ENCODE measurements around the gene DLG1.

The DLG1 gene

DNA sequence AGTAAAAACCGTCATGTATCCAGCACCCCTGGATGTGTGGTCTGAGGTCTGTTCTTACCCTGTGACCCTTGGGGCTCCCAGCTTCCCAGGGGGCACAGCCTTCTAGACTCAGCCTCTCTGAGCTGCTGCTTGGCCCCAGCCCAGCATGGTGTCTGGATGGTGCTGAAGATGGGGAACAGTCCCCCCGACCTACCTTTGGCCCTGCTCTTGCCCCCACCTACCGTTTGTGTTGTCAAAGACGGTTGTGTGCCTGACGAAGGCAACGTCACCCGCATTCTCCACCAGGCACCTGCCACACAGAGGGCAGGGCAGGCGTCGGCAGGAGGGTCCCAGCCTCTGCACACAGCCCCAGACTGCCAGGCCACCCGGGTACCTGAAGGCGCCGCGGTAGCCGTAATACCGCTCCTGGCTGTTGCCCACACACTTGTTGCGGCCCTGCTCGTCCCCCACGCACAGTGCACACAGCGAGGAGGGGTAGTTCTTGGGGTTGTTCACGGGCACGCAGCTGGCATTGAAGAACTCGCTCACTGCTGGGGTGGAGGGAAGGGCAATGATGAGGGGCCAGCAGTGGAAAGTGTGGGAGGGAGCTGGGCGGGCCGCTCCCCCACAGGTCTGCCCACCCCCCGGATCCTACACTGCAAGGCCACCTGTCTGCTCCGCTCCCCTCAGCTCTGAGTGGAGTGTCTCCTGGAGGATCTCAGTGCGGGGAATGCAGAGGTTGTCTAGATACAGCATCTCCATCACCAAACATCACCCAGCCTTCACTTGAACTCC, 289.8 kb downstream of the DLG1 start:
- DNase-seq: no peak

DNA sequence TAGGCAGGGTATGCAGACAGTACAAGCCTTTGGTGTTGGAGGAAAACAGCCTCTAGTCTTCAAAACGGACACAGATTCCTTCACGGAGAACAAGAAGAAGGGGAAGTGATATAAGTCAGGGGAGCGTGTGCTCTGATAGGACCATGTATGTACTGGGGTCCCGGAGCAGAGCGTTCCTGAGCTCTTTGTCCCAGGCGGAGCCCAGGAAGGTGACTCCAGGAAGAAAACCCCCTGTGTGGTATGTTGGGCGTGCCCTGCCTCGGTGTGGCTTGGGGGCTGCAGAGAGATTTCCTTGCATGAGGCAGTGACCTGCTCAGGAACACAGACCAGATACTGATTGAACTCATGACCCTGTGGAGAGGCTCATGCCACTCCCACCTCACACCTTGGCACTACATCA, 290.5 kb downstream of the DLG1 start:
- no peak for DNase-seq

DNA sequence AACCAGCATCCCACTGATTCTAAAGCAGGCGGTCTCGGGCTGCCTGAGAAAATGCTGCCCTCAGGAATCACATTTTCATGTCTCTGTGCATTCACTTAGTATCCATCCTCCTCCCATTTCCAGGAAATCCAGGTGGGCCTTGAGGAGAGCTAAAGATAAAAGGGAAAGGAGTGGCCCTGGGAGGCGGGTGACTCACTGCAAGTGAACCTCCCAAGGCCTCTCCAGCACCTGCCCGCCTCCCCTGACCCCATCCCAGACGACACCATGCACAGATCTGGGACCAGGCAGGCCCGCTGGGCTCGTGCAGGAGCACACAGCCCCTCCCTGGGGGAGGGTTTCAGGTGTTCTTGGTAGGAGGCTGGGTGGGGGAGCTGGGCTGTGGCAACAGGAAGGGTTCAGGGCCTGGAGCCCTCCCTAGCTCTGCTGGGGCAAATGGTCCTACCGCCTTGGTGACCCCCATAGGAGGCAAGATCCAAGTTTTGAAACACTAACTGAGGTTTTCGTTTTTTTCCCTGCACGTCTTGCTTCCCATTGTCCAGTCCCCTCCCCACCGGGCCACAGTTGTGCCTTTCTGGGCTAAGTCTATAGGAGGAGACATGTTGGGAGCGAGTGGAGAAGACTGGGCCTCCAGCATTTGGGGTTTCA, 291.0 kb downstream of the DLG1 start:
- DNase-seq: no peak

DNA sequence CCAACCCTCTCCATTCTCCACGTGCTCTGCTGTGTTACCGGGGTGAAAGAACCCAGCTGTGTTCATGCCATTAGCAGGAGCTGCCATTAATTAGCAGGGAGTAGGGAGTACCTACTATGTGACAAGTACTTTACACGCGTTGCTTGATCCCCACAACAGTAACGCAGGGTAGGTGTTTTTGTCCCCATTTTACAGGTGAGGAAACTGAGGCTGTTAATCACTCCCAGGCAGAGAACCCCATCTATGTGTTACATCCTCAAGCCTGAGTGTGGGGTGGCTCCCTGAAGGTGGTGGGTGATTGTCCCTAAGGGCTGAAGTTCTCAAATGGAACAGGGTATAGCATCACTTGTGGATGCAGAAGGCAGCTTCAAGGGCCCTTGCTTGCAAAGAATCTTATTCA, 291.6 kb downstream of the DLG1 start:
- DNase-seq: no peak

DNA sequence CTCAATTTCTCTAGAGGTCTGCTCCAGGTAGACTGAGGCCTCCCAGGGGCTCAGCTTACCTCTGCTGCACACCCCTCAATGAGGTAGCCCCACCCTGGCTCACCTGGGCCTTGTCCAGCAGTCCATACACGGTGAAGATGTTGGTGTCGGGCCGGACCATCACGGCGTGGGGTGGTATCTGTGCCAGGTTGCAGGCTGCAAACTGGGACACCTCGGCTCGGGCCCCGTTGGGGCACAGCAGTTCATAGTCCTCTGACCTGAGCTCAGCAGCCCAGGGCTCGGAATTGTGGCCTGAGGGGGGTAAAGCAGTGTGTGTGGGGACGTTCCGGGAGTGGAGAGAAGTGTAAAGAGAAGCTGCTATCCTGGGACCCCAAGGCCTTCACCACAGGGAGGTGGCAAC, 292.0 kb downstream of the DLG1 start:
- DNase-seq: no peak

DNA sequence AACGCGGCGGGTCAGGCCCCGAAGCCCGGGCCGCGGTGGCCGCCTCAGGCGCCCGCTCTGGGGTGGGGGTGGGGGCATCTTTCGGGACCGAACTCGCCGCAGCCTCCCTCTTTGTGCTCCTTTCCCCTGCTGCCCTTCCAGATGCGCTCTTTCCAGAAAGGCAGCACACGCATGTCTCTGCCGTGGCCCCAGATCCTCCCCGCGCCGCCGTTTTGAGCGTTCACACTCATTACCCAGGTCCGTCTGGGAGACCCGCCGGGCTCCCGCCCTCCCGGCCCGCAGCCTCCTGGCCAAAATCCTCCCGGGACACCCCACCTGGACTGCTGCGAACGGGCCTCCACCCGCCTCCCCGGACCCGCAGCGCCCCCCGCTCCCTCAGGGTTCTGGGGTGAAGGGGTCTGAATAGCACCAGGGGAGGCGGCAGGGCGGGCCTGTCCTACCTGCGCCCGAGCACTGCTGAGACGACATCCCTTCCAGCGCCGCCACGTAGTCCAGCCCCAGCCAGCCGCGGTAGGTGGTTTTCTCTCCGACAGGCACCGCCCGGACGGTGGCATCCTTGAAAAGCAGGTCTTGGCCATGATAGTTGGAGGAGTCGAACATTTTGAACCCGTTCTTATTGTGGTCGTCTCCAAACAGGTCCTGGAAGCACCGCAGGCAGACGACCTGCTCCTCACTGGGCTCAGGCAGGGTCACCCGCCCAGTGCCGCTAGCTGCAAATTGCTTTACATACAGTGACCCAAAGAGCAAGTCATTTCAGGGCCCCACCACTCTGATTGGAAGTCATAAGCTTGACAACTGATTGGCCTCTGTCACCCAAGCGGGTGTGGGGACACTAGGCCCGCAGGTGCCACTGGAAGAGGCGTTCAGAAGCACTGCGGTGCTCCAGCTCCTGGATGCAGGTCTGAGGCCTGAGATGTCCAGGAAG, 294.7 kb downstream of the DLG1 start:
- DNase-seq: no peak

DNA sequence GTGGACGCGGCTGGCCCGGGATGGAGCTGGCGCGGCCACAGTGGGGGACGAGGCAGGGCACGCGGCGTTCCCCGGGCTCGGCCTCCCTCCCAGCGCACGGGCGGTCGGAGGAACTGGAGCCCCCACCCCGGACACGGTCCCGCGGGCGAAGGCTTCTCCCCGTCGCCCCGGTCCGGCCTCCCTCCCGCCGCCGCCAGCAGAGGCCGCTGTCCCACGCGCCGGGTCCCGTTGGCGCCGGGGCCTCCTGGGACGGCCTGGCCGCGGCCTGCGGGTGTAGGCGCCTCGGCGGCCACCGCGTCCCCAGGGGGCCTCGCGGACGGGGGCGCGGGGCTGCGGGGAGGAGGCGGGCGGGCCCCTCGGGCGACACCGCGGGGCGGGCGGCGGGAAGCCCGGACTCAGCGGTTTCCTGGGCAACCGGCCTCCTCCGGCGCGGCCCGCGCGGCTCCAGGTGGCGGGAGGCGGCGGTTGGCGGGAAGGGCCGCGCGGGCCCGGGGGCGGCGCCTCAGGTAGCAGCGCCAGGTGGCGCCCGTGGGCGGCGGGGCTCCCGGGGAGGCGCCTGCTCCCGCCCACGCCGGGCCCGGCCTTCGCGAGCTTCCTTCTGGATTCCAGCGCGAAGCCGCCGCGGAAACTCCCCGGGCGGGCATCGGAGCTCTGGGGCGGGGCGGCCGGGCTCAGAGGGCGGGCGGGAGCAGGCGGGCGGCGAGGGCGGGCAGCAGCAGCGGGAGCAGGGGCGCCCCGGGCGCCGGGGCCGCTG, 295.5 kb downstream of the DLG1 start:
- DNase-seq: peak; percentile 76

DNA sequence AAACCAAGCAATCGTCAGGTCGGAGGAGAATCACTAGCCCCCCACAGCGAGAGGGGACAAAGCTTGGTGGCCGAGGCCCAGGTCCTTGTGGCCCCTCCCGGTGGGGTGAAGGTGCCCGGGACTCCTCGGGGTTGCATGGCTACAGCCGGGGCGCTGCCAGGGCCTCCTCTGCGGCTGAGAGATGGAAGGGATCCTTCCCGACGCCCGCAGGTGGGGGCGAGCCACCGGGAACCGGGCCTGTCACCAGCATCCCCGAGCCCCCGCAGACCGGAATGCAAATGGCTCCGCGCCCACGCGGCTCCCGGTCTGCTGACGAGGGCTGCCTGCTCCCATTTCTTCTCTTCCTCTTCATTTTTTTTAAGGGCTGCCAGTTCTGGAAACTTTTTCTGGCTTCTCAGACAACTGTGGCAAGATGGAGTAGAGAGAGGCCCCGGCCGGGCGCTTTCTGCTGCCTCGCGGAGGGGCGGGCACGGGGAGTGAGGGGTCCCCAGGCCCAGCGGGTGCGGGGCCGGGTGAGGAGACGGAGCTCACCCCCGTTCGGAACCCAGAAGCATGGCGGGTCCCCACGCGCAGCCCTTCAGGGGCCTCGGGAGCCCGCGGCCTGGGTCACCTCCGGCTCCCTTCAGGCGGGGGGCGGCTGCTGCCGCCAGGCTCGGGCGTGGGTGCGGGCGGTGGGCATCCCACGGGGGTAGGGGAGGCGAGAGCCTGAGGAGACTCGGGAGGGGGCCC, 296.3 kb downstream of the DLG1 start:
- DNase-seq: no peak

DNA sequence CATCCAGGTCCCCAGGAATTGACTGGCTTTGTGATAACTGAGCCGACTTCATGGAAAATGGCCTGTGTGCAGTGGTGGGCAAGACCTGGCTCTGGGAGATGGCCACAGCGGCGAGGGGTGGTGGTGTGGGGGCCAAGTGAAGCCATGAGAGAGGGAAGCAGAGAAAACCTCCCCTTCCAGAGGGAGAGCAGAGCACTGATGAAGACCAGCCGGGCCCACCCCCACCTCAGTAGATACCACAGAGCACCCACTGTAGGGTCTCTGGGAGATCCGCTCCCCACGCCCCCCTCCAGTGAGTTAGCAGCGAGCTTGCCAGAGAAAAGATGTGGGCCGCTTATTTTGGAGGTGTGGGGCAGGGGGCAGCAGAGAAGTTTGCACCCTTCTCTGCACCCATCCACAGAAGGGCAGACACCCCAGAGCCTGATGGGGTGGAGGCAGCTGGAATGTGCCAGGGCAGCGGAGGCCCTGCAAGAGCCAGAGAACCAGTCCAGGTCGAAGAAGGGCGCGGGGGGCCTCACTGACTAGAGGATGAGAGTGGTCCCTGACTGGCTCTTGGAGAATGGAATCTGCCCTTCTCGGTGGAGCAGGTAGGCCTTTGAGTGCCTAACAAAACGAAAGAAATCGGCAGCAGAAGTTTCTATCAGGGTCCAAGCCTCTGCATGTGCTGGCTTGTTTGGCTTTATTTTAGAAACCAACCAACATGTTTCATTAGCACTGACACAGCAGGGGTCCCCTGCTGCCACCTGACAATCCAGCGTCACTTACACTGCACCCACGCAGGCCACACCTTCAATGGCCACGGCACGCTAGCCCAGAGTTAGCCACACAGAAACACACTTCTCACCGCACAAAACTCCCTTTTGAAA, 297.1 kb downstream of the DLG1 start:
- DNase-seq: no peak

DNA sequence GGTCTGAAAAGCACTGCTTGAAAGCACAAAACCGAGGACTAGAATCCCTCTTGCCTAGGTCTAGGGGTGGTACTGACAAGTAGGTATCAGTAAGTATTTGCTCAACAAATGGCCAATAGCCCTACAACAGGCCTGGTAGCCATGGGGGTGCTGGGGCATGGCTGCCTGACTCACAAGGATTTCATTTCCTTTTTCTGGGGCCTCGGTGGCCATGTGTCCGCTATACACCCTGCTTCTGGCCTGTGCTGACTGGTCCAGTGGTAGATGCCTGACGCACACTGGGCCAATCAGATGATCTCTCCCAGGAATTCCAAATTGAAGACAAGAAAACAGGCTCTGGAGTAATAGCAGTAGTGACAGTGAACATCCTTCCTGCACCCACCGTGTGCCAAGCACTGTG, 298.2 kb downstream of the DLG1 start:
- no peak for DNase-seq

DNA sequence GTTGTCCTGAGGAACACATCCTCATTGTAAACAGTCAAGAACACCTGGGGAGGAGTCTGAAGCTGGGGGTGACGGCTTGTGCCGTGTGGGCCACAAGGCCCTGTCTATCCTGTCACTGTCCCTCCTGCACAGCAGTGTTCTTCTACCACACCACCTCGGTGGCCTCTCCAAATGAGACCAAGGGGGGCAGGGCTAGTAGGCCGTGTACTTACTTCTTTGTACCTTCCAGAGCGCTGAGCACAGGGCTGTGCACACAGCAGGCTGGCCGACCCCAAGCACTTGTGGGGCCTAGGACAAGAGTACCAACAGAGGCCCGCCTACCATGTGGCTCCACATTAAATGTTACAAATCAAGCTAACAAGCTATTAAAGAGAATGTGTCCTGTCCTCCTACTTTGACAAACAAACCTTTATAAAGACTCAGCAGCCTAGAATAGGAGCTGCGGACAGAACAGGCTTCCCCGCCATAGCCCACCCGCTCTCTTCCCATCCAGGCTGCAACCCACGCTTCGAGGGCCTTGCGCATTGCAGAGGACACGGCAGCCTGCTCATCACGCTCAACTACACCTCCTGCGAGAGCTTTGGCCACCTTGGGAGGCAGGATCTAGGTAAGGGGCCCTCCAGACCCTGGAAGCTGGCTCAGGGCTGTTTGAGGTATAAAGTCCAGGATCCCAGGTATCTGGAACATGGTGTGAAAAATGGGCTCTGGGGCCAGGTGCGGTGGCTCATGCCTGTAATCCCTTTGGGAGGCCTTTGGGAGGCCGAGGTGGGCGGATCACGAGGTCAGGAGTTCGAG, 299.2 kb downstream of the DLG1 start:
- DNase-seq: no peak

DNA sequence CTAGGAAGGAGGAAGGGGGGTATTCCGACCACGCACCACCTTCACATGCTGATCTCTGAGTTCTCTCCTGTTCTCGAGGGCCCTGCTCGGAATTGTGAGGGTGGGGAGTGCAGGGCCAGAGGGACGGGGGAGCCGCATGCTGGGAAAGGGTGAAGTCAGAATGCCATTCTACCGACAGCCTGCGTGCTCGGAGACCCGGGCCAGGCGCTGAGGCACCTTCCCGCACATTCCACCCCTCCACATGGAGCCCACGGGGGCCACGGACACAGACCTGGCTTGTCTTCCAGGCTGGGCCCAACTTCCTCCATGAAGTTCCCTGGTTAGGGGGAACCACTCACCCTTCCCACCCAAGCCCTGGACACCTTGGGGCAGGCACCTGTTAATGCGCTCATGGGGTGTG, 301.1 kb downstream of the DLG1 start:
- no peak for DNase-seq

DNA sequence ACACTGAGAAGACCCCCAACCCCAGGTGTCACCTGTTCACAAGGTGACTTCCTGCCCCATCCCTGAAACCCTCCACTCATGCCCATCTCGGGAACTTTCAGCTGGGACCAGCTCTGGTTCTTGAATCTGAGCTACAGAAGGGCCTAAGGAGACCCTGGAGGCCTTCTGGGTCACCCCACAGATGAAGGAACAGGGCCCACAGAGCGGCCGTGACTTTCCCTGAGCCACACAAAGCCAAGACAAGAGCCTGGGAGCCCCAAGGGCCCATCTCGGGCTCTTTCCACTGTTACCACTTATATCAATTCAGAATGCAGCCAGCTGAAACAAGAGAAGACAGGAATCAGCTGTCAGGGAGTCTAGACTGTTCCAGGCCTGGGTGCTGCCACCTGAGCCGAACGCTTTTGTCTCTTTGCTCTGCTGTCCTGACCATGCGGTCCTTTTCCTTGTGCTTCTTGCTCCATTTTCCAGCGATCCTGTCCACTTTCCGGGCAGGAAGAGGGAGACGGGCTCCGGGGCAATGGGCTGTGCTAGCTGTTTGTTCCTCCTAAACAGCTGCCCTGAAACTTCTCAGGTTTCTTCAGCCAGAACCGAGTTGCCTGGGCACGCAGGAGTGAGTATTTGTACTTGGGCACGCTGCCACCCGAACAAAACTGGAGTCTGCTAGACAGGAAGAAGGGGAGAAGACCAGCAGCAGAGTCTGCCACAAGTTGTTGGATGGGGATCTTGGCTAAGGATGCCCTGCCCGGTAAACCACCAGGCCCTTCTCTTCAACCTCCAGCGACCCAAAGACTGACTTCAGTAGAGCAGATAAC, 301.8 kb downstream of the DLG1 start:
- DNase-seq: no peak

DNA sequence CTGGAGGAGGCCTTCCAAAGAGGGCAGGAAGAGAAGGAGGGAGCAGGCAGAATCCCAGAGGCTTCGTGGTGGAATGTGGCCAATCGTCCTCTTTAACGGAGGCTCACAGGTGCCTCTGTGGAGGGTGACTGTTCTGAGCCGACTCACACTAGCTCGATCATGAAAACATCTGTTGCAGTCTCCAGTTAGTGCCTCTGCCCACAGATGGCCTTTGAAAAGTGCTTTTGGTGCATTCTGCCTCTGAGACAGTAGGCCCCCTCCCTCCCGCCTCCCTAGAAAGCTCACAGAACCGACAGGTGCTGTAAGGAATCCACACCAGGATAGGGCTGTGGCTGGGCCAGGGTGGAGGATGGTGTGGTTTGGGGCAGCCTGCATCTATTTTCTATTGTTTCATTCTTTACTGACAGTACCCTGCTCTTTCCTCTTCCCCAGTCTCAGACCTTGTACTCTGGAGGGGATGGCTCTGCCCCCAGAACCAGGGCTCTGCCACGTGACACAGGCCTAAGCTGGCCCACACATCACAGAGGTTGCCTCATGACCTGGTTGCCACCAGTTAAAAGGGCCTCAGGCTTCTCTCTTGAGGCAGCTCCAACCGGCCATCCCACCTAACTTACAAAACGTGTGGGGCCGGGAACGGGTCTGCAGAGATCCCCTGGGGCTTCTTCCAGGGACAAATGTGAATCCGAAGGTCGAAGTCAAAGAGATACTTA, 302.6 kb downstream of the DLG1 start:
- DNase-seq: no peak

DNA sequence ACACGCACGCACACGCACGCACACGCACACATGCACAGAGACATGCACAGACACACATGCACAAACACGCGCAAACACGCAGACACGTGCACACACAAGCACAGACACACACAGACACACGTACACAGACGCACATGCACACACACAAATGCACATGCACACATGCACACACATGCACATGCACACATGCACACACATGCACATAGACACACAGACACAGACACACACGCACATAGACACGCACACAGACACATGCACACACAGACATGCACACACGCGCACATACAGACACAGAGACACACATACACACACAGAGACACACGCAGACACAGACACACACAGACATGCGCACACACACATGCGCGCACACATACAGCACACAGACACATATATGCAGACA, 303.4 kb downstream of the DLG1 start:
- no peak for DNase-seq

DNA sequence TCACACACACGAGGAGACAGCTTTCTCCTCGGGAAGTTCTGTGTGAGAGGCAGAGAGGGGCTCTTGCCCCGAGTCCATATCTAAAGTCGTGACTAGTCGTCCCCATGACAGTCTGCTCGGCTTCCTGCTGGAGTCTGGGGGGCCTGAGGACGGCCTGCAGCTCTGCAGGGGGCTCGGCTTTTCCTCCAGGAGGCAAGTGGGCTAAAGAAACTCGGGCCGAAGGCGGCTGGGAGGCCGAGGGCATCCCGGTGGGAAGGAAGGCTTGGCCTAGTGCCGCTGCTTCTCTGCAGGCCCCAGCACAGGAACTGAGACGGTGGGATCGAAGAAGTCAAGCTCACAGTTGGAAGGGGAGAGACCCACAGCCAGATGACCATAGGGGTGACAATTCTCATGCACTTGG, 304.4 kb downstream of the DLG1 start:
- no peak for DNase-seq

Data from fibroblast of skin of right biceps (primary cell).